ENCODE measurements around the gene GJB6. TPM values are rescaled to one million over a fixed set of nuclear protein-coding genes. Genes with fewer than 3 reads are reported as not detected.

GJB6 gene
- polyA plus RNA-seq, 1 donor from 2014 or later = not detected

GRCh38 chr13:20206065-20206697 lies 25.9 kb downstream of the GJB6 start:
- Histone ChIP-seq H3K9ac (ENCODE audit: low read length) (no peak overlapping the region), H4K20me1 (ENCODE audit: insufficient read depth) (no peaks in the 10 kb centered on the region), H3K27ac (ENCODE audit: low read length) (no peak overlapping the region), H3K4me2 (ENCODE audit: low read length) (no peak overlapping the region), H3K36me3 (ENCODE audit: insufficient read depth, low read length) (no peaks in the 10 kb centered on the region), H3K79me2 (replicated peaks; ENCODE audit: insufficient read depth, low read length) (no peaks in the 10 kb centered on the region), H3K27me3 (ENCODE audit: insufficient read depth, low read depth, low read length) (no peaks in the 10 kb centered on the region), H3K4me3 (ENCODE audit: low read length) (no peak overlapping the region), H3F3A (ENCODE audit: insufficient read depth, low read length, poor library complexity, severe bottlenecking) (no peaks in the 10 kb centered on the region), H3K9me2 (ENCODE audit: insufficient read depth, low read length) (no peaks in the 10 kb centered on the region), H2AFZ (ENCODE audit: low read depth, low read length) (no peak overlapping the region), H3K9me3 (ENCODE audit: low read length) (no peaks in the 10 kb centered on the region)
- TF ChIP-seq EP300 (conservative IDR thresholded peaks at IDR 0.05; ENCODE audit: poor library complexity, severe bottlenecking) (no peak), SMC3 (conservative IDR thresholded peaks at IDR 0.05; ENCODE audit: poor library complexity) (no peak), EZH2 (IDR thresholded peaks at IDR 0.05; ENCODE audit: borderline replicate concordance, insufficient read depth, low read length, poor library complexity, severe bottlenecking) (no peak), RAD21 (conservative IDR thresholded peaks at IDR 0.05) (no peak), CTCF (IDR thresholded peaks at IDR 0.05; ENCODE audit: poor library complexity, severe bottlenecking) (no peak), POLR2AphosphoS5 (IDR thresholded peaks at IDR 0.05) (no peak), MXI1 (conservative IDR thresholded peaks at IDR 0.05; ENCODE audit: poor library complexity, severe bottlenecking) (no peak), TAF1 (IDR thresholded peaks at IDR 0.05; ENCODE audit: low read depth) (no peak)
- TF ChIP-seq, protein P1, sequence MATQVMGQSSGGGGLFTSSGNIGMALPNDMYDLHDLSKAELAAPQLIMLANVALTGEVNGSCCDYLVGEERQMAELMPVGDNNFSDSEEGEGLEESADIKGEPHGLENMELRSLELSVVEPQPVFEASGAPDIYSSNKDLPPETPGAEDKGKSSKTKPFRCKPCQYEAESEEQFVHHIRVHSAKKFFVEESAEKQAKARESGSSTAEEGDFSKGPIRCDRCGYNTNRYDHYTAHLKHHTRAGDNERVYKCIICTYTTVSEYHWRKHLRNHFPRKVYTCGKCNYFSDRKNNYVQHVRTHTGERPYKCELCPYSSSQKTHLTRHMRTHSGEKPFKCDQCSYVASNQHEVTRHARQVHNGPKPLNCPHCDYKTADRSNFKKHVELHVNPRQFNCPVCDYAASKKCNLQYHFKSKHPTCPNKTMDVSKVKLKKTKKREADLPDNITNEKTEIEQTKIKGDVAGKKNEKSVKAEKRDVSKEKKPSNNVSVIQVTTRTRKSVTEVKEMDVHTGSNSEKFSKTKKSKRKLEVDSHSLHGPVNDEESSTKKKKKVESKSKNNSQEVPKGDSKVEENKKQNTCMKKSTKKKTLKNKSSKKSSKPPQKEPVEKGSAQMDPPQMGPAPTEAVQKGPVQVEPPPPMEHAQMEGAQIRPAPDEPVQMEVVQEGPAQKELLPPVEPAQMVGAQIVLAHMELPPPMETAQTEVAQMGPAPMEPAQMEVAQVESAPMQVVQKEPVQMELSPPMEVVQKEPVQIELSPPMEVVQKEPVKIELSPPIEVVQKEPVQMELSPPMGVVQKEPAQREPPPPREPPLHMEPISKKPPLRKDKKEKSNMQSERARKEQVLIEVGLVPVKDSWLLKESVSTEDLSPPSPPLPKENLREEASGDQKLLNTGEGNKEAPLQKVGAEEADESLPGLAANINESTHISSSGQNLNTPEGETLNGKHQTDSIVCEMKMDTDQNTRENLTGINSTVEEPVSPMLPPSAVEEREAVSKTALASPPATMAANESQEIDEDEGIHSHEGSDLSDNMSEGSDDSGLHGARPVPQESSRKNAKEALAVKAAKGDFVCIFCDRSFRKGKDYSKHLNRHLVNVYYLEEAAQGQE (IDR thresholded peaks at IDR 0.05; ENCODE audit: borderline replicate concordance) = no peak

DNA sequence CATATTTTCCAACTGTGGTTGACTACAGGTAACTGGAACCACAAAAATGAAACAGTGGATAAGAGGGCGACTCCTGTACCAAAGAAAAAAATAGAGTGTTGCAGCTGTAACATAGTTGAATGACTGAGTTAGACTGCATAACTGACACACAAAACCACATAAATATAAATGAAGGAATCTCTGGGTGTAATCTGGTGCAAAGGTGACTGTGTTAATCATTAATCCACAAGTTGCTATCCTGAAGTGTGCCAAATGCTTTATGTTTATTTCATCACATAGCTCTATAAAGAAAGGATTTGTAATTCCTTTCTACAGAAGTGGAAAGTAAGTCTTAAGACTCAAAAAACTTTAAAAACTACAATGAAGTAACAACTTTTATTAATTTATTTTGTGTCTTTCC lies 33.3 kb downstream of the GJB6 start:
- Histone ChIP-seq H3K9ac (ENCODE audit: low read length) (no peak overlapping the region), H3F3A (ENCODE audit: insufficient read depth, low read length, poor library complexity, severe bottlenecking) (no peaks in the 10 kb centered on the region), H2AFZ (ENCODE audit: low read depth, low read length) (no peak overlapping the region), H3K4me3 (ENCODE audit: low read length) (no peak overlapping the region), H3K9me2 (ENCODE audit: insufficient read depth, low read length) (no peaks in the 10 kb centered on the region), H4K20me1 (ENCODE audit: insufficient read depth) (no peaks in the 10 kb centered on the region), H3K4me2 (ENCODE audit: low read length) (no peak overlapping the region), H3K27me3 (ENCODE audit: insufficient read depth, low read depth, low read length) (peaks cover 34% of the 10 kb centered on the region), H3K36me3 (ENCODE audit: insufficient read depth, low read length) (no peaks in the 10 kb centered on the region), H3K27ac (ENCODE audit: low read length) (no peak overlapping the region), H3K79me2 (replicated peaks; ENCODE audit: insufficient read depth, low read length) (no peaks in the 10 kb centered on the region), H3K9me3 (ENCODE audit: low read length) (no peaks in the 10 kb centered on the region)
- TF ChIP-seq, protein P1 (IDR thresholded peaks at IDR 0.05; ENCODE audit: borderline replicate concordance) = no peak
- TF ChIP-seq CTCF (IDR thresholded peaks at IDR 0.05; ENCODE audit: poor library complexity, severe bottlenecking) = no peak

All from neural cell (in vitro differentiated cells).